Skeletal muscle tissue (tissue), 4 donors: ENCODE data around the gene LRCH1. TPM values are rescaled to one million over a fixed set of nuclear protein-coding genes. Genes with fewer than 3 reads are reported as not detected.

Experiments used
- H3K27ac ChIP-seq: one replicate; pipeline ENCODE4 v1.7.0; 2013; ENCODE audit warnings: mild to moderate bottlenecking, low read depth, low read length, inconsistent platforms
- H3K27me3 ChIP-seq, 3 donors: one replicate each; pipeline ENCODE4 v1.7.0; 2013; ENCODE audit warnings: low read length in 3 of 3; ENCODE audit not compliant: control insufficient read depth in 3 of 3, insufficient read depth in 3 of 3
- H3K36me3 ChIP-seq, 3 donors: one replicate each; pipeline ENCODE4 v1.7.0; 2013; ENCODE audit warnings: low read length in 3 of 3; ENCODE audit not compliant: control insufficient read depth in 3 of 3, insufficient read depth in 3 of 3
- H3K4me1 ChIP-seq, 3 donors: one replicate each; pipeline ENCODE4 v1.7.0; 2013; ENCODE audit warnings: low read length in 3 of 3, mild to moderate bottlenecking in 3 of 3; ENCODE audit not compliant: control insufficient read depth in 3 of 3, insufficient read depth in 3 of 3
- H3K4me3 ChIP-seq, 3 donors: one replicate each; pipeline ENCODE4 v1.7.0; 2013; ENCODE audit warnings: low read length in 3 of 3
- H3K9ac ChIP-seq, 3 donors: one replicate each; pipeline ENCODE4 v1.7.0; 2013; ENCODE audit warnings: low read length in 3 of 3, mild to moderate bottlenecking in 3 of 3, moderate library complexity in 2 of 3, low read depth in 1 of 3
- H3K9me3 ChIP-seq, 3 donors: one replicate each; pipeline ENCODE4 v1.7.0; 2013; ENCODE audit warnings: low read length in 3 of 3; ENCODE audit not compliant: control insufficient read depth in 3 of 3
- total RNA-seq: library from RNA; depleted of rRNA; stranded (reverse); fragments of >200 nt; gene quantifications from one replicate; pipeline ENCODE4 v1.2.3, GENCODE V29; 2014
- donor health status: Osteomylitis.

Gene LRCH1
- total RNA-seq, 1 donor from 2014 or later: 17.7 TPM

GRCh38 chr13:46521921-46522747 is 30.8 kb upstream of the LRCH1 start:
- Histone ChIP-seq H3K27me3 (no peaks in the 10 kb centered on the region), H3K27ac (peak overlapping the region; percentile 46), H3K9me3 (no peaks in the 10 kb centered on the region), H3K36me3 (no peaks in the 10 kb centered on the region), H3K4me1 (peaks cover 0 to 6% (median 2%) of the 10 kb centered on the region in 3 donors), H3K9ac (no peak overlapping the region), H3K4me3 (no peak overlapping the region)

DNA sequence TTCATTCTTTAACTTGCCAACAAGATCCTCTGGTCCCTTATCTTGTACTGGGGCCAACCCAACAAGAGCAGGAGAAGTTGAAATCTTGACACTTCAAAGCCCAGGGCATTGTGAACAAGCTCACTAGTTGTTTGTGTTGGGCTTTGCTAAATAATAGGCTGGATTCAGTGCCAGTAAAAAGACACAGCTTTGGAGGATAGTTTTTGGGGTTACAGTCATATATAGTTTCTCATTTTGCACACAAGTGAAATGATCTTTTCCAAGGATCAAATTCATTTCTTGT is 30.3 kb upstream of the LRCH1 start:
- H3K9me3 ChIP-seq: no peaks in the 10 kb centered on the region
- no peak overlapping the region for H3K9ac ChIP-seq
- no peak overlapping the region for H3K4me3 ChIP-seq
- no peaks in the 10 kb centered on the region for H3K27me3 ChIP-seq
- H3K4me1 ChIP-seq: peaks cover 0 to 6% (median 2%) of the 10 kb centered on the region in 3 donors
- no peaks in the 10 kb centered on the region for H3K36me3 ChIP-seq
- no peak overlapping the region for H3K27ac ChIP-seq

- Histone ChIP-seq H3K4me1 (peaks cover 0 to 2% (median 2%) of the 10 kb centered on the region in 3 donors), H3K9ac (no peak overlapping the region), H3K27ac (no peak overlapping the region), H3K4me3 (no peak overlapping the region), H3K27me3 (no peaks in the 10 kb centered on the region), H3K9me3 (no peaks in the 10 kb centered on the region), H3K36me3 (no peaks in the 10 kb centered on the region)
Measured at GRCh38 chr13:46523972-46524752, 28.8 kb upstream of the LRCH1 start.

- Histone ChIP-seq H3K9me3 (no peaks in the 10 kb centered on the region), H3K27me3 (no peaks in the 10 kb centered on the region), H3K4me3 (no peak overlapping the region), H3K27ac (no peak overlapping the region), H3K36me3 (no peaks in the 10 kb centered on the region), H3K4me1 (peaks cover 0 to 2% (median 0%) of the 10 kb centered on the region in 3 donors), H3K9ac (no peak overlapping the region)
Measured at GRCh38 chr13:46526100-46526735, 26.8 kb upstream of the LRCH1 start.

GRCh38 chr13:46526740-46527139 is 26.2 kb upstream of the LRCH1 start:
- Histone ChIP-seq H3K4me1 (peaks cover 0 to 2% (median 0%) of the 10 kb centered on the region in 3 donors), H3K27ac (no peak overlapping the region), H3K4me3 (no peak overlapping the region), H3K27me3 (no peaks in the 10 kb centered on the region), H3K9ac (no peak overlapping the region), H3K9me3 (no peaks in the 10 kb centered on the region), H3K36me3 (no peaks in the 10 kb centered on the region)

- Histone ChIP-seq H3K9ac (no peak overlapping the region), H3K27ac (no peak overlapping the region), H3K4me1 (peaks cover 0 to 2% (median 0%) of the 10 kb centered on the region in 3 donors), H3K9me3 (no peaks in the 10 kb centered on the region), H3K4me3 (no peak overlapping the region), H3K27me3 (no peaks in the 10 kb centered on the region), H3K36me3 (no peaks in the 10 kb centered on the region)
Measured at GRCh38 chr13:46527237-46527636, 25.7 kb upstream of the LRCH1 start.

DNA sequence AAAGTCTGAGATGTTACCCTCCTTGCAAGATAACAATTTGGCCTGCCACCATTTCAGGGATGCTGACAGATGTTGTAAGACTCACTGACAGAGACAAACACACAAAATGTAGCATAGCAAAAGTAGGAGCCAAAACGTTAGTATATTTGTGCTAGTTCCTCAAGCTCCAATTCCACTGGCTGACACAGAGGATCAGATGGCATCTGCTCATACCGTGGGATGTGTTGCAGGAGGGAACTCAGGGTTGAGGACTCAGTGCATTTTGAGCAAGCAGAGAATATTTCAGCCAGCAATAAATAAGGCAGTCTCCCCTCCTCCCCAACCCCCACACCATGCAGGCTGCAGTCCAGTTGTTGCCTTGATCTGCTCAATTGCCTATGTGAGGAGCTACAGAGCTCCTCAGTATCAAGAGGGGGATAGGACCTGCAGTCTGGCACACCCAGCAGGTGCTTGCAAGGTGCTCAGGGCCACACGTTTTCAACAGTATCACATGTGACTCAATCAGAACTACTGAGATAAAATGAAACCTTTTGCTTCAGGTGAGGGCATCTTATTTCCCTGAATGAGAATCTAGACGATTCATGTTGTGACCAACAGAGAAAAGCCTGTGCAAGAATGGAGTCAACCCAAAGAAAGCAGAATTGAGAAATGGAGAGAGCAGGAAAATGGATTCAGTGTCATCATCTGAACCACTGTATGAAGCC is 23.6 kb upstream of the LRCH1 start:
- H3K9ac ChIP-seq: no peak overlapping the region
- no peak overlapping the region for H3K4me3 ChIP-seq
- H3K27me3 ChIP-seq: no peaks in the 10 kb centered on the region
- H3K27ac ChIP-seq: no peak overlapping the region
- H3K9me3 ChIP-seq: no peaks in the 10 kb centered on the region
- no peaks in the 10 kb centered on the region for H3K4me1 ChIP-seq
- H3K36me3 ChIP-seq: no peaks in the 10 kb centered on the region

- Histone ChIP-seq H3K36me3 (no peaks in the 10 kb centered on the region), H3K27ac (no peak overlapping the region)
Measured at GRCh38 chr13:46530084-46530935, 22.7 kb upstream of the LRCH1 start.

GRCh38 chr13:46531953-46532352 is 21.0 kb upstream of the LRCH1 start:
- Histone ChIP-seq H3K27me3 (no peaks in the 10 kb centered on the region), H3K9ac (no peak overlapping the region), H3K36me3 (no peaks in the 10 kb centered on the region), H3K4me1 (no peaks in the 10 kb centered on the region), H3K9me3 (no peaks in the 10 kb centered on the region), H3K4me3 (no peak overlapping the region), H3K27ac (no peak overlapping the region)

More at GRCh38 chr13:46530084-46530935, 22.7 kb upstream of the LRCH1 start:
- H3K4me1 ChIP-seq: no peaks in the 10 kb centered on the region
- H3K9me3 ChIP-seq: no peaks in the 10 kb centered on the region
- no peak overlapping the region for H3K9ac ChIP-seq
- H3K4me3 ChIP-seq: no peak overlapping the region
- no peaks in the 10 kb centered on the region for H3K27me3 ChIP-seq
